B cell (primary cell): ENCODE measurements around the gene BOD1.

Experiments used
- CTCF ChIP-seq: fragments of 200-600 bp; IDR thresholded peaks from one replicate; pipeline ENCODE4 v1.8.0; 2022; ENCODE audit warnings: antibody characterized with exemption, mild to moderate bottlenecking
- EZH2 ChIP-seq: IDR thresholded peaks from 2 replicates; pipeline ENCODE4 v1.6.1; 2012; ENCODE audit warnings: borderline replicate concordance, low read depth, mild to moderate bottlenecking, moderate library complexity, low read length; ENCODE audit not compliant: insufficient read depth, poor library complexity, severe bottlenecking

- TF ChIP-seq CTCF (no peak), EZH2 (no peak)
These were observed 44.2 kb upstream of the BOD1 start for GRCh38 chr5:173660481-173661280.
